KMS-11 (cell line): Measurements from ENCODE around the gene USP35.

ENCODE experiments used
- H2AFZ ChIP-seq: fragments of 200-600 bp; sonication (generic); 2 replicates; pipeline ENCODE4 v1.6.1; 2016; ENCODE audit warnings: antibody characterized with exemption, mixed run types, low read depth
- H3K27ac ChIP-seq: fragments of 200-600 bp; sonication (generic); 2 replicates; pipeline ENCODE4 v1.6.1; 2016; ENCODE audit warnings: mild to moderate bottlenecking, mixed run types
- H3K27me3 ChIP-seq: fragments of 200-600 bp; sonication (generic); 2 replicates; pipeline ENCODE4 v1.6.1; 2017; ENCODE audit warnings: mild to moderate bottlenecking, low read depth, mixed run types, moderate library complexity; ENCODE audit not compliant: insufficient read depth
- H3K36me3 ChIP-seq: fragments of 200-600 bp; sonication (generic); 2 replicates; pipeline ENCODE4 v1.6.1; 2017; ENCODE audit warnings: mild to moderate bottlenecking, mixed run types; ENCODE audit not compliant: insufficient read depth
- H3K4me1 ChIP-seq: fragments of 200-600 bp; sonication (generic); 2 replicates; pipeline ENCODE4 v1.6.1; 2016; ENCODE audit warnings: mild to moderate bottlenecking, low read depth, mixed run types; ENCODE audit not compliant: poor library complexity, severe bottlenecking
- H3K4me2 ChIP-seq: fragments of 200-600 bp; sonication (generic); 2 replicates; pipeline ENCODE4 v1.7.0; 2016; ENCODE audit warnings: mild to moderate bottlenecking, mixed run types
- H3K4me3 ChIP-seq: fragments of 200-600 bp; sonication (generic); IDR thresholded peaks from 2 replicates; pipeline ENCODE4 v1.6.1; 2017; ENCODE audit warnings: low read depth, low read length, mixed read lengths; ENCODE audit not compliant: insufficient read depth
- H3K79me2 ChIP-seq: fragments of 200-600 bp; sonication (generic); 2 replicates; pipeline ENCODE4 v1.6.1; 2016; ENCODE audit warnings: low read depth, mixed run types; ENCODE audit not compliant: insufficient read depth
- H3K9ac ChIP-seq: fragments of 200-600 bp; sonication (generic); 2 replicates; pipeline ENCODE4 v1.6.1; 2016; ENCODE audit warnings: mild to moderate bottlenecking, mixed run types
- H4K20me1 ChIP-seq: fragments of 200-600 bp; sonication (generic); 2 replicates; pipeline ENCODE4 v1.6.1; 2016; ENCODE audit warnings: mild to moderate bottlenecking, mixed run types; ENCODE audit not compliant: insufficient read depth
- CTCF ChIP-seq: fragments of 200-600 bp; sonication (generic); conservative IDR thresholded peaks from 2 replicates; pipeline ENCODE4 v1.6.1; 2017; ENCODE audit warnings: low read depth, mild to moderate bottlenecking, antibody characterized with exemption, low read length, moderate library complexity, mixed read lengths

USP35 gene

DNA sequence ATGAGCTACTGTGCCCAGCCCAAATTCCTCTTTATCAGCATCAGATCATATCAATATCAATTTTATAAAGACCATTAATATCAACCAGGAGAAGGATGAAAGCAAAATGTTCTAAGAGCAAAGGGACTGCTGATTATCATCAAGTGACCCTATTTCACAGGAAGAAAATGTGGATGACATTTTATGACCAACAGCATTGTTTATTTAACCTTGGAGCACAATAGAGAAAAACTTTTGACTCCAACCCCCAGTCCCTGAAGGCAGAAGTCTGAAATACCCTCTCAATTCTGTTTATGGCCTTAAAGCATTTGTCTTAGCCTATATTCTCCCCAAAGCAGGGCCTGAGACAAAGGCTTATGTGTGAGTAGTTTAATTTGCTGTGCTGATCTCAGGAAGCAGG, 38.0 kb upstream of the USP35 start:
- no peaks in the 10 kb centered on the region for H3K27me3 ChIP-seq
- no peak overlapping the region for H3K27ac ChIP-seq
- no peak overlapping the region for H3K9ac ChIP-seq
- no peaks in the 10 kb centered on the region for H3K36me3 ChIP-seq
- no peaks in the 10 kb centered on the region for H3K79me2 ChIP-seq
- no peak overlapping the region for H3K4me2 ChIP-seq
- no peaks in the 10 kb centered on the region for H3K4me1 ChIP-seq
- TF ChIP-seq CTCF: no peak
- H4K20me1 ChIP-seq: no peaks in the 10 kb centered on the region
- H2AFZ ChIP-seq: no peak overlapping the region
- no peak overlapping the region for H3K4me3 ChIP-seq

DNA sequence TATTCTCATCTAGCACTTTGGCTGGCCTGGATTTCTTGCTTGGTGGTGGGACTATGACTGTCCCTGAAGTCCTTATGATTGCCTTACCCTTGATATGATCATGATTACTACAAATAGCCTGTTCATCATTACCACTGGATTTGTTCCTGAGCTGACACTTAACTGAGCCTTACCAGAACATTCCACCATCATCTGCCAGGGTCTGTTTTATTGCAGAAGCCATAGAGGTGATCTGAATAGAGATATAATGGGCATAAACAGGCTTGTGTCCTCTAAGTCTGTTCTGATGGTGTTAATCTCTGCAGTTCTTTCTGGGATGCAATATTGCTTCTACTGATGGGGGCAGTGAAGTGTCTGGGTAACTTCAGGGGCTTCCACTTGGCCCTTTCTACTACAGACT, 36.9 kb upstream of the USP35 start:
- H3K4me2 ChIP-seq: no peak overlapping the region
- no peak overlapping the region for H2AFZ ChIP-seq
- no peak overlapping the region for H3K9ac ChIP-seq
- H3K27ac ChIP-seq: no peak overlapping the region
- no peaks in the 10 kb centered on the region for H3K27me3 ChIP-seq
- H3K4me1 ChIP-seq: no peaks in the 10 kb centered on the region
- no peaks in the 10 kb centered on the region for H3K79me2 ChIP-seq
- no peaks in the 10 kb centered on the region for H3K36me3 ChIP-seq
- no peaks in the 10 kb centered on the region for H4K20me1 ChIP-seq
- TF ChIP-seq CTCF: no peak
- H3K4me3 ChIP-seq: no peak overlapping the region

GRCh38 chr11:78156127-78156844, 32.4 kb upstream of the USP35 start:
- H4K20me1 ChIP-seq: no peaks in the 10 kb centered on the region
- H3K4me2 ChIP-seq: no peak overlapping the region
- H3K4me1 ChIP-seq: no peaks in the 10 kb centered on the region
- H3K27me3 ChIP-seq: no peaks in the 10 kb centered on the region
- H3K36me3 ChIP-seq: no peaks in the 10 kb centered on the region
- H3K79me2 ChIP-seq: no peaks in the 10 kb centered on the region
- H2AFZ ChIP-seq: no peak overlapping the region
- no peak overlapping the region for H3K9ac ChIP-seq
- no peak overlapping the region for H3K4me3 ChIP-seq
- H3K27ac ChIP-seq: no peak overlapping the region
- TF ChIP-seq CTCF: no peak

DNA sequence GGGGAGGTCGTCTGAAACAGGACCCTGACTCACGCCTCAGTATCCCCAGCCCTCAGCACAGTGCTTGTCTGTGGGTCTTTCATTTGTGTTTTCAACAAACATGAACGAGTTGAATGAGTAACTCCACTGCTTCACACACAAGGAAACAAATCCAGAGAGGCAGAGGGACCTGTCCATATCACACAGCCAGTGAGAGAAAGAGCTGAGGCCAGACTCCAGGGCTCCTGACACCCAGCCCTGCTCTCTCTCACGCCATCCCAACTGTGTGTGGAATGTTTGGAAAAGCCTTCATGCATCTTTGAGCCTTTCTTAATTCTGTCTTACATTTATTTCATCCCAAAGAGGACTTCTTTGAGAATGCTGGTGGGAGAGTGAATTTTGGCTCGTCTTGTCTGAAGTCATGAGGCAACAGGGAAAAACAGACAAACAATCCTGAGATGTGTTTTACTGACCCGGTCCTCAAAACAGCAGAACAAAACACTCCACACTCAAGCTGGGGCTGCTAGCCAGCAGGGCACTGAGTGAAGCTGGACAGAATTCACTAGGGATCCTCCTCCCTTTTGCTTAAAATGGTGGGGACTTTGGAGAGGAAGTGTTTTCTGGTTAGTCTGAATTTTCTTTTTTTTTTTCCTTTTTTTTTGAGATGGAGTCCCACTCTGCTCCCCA, 29.6 kb upstream of the USP35 start:
- Histone ChIP-seq H3K9ac (no peak overlapping the region), H3K79me2 (no peaks in the 10 kb centered on the region), H3K27ac (no peak overlapping the region), H4K20me1 (no peaks in the 10 kb centered on the region), H3K36me3 (no peaks in the 10 kb centered on the region), H3K27me3 (no peaks in the 10 kb centered on the region), H3K4me2 (no peak overlapping the region), H2AFZ (no peak overlapping the region), H3K4me1 (no peaks in the 10 kb centered on the region), H3K4me3 (no peak overlapping the region)
- TF ChIP-seq CTCF: no peak
